Prostate gland (tissue), 2 donors: ENCODE data around the gene MAPK8IP3. TPM values are rescaled to one million over a fixed set of nuclear protein-coding genes. Genes with fewer than 3 reads are reported as not detected.

Experiments used
- DNase-seq: peaks from one replicate; pipeline ENCODE4 v3.0.0-alpha.2; 2019; ENCODE audit warnings: low spot score
- H3K27ac ChIP-seq, 2 donors: fragments of 200-600 bp; sonication (generic); 2 replicates each; pipeline ENCODE4 v1.5.1; 2017 to 2019
- H3K27me3 ChIP-seq: fragments of 200-600 bp; sonication (generic); replicated peaks from 2 replicates; pipeline ENCODE4 v1.5.1; 2019; ENCODE audit not compliant: insufficient read depth
- H3K36me3 ChIP-seq, 2 donors: fragments of 200-600 bp; sonication (generic); 1 replicate in 1 of 2; 2 replicates in 1 of 2; pipeline versions ENCODE4 v1.5.1 to v1.8.1; 2017 to 2019
- H3K4me1 ChIP-seq: fragments of 200-600 bp; sonication (generic); replicated peaks from 2 replicates; pipeline ENCODE4 v1.5.1; 2019
- H3K4me3 ChIP-seq, 2 donors: fragments of 200-600 bp; sonication (generic); 2 replicates each; pipeline ENCODE4 v1.5.1; 2017 to 2019
- H3K9me3 ChIP-seq: fragments of 200-600 bp; sonication (generic); 2 replicates; pipeline ENCODE4 v1.5.1; 2017
- POLR2A ChIP-seq: fragments of 450-650 bp; IDR thresholded peaks from one replicate; pipeline ENCODE4 v1.6.1; 2016; ENCODE audit warnings: antibody characterized with exemption, mild to moderate bottlenecking
- POLR2AphosphoS5 ChIP-seq: sonication (generic); formaldehyde crosslinking; IDR thresholded peaks from one replicate; pipeline ENCODE4 v1.6.1; 2017; ENCODE audit warnings: antibody characterized with exemption
- WGBS: methylation state at CpG from one replicate; pipeline ENCODE4 v1.1.5; 2018; 5-methylcytosine and 5-hydroxymethylcytosine counted together
- intact Hi-C: fragments of 100-400 bp; cut with DNase I; formaldehyde crosslinking; loops from one replicate; pipeline ENCODE4 v1.14.2; 2022
- total RNA-seq, 2 donors: library from RNA; depleted of rRNA; stranded (reverse); fragments of >200 nt; gene quantifications; one replicate each; pipeline ENCODE4 v1.1.0, GENCODE V29; 2016
- TF ChIP-seq, protein P1 (sequence below), 4 experiments: fragments of 200-600 bp in 2 of 4; fragments of 450-650 bp in 2 of 4; sonication (generic) in 2 of 4; IDR thresholded peaks; 1 replicate in 3 of 4; 2 replicates in 1 of 4; pipeline ENCODE4 v1.5.1; 2016 to 2019; ENCODE audit warnings: antibody characterized with exemption in 4 of 4, mild to moderate bottlenecking in 2 of 4, moderate library complexity in 2 of 4

Gene MAPK8IP3
- total RNA-seq, 2 donors from 2014 or later: 56.0 to 157 TPM

DNA sequence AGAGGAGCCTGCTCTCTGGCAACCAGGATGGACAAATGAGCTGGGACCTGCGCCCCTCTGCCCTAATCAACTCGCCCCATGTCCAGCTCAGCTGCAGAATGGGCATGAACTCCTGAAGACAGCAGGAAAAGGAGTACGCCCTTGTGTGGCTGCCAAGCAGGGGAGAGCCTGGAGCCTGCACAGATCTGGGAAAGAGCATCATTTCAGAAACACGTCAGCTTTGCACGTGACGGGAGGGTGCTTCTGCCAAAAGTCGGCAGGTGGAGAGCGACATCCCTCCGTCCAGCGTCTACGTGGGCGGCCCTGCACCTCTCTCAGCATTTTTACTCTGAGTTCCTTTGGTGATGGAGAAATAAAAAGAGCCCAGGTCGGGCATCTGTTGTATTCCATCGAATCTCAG is 46.9 kb downstream of the MAPK8IP3 start:
- no peaks in the 10 kb centered on the region for H3K4me1 ChIP-seq
- H3K27ac ChIP-seq: no peak overlapping the region
- DNase-seq: no peak
- intact Hi-C loops: no loop called here
- TF ChIP-seq, protein P1, sequence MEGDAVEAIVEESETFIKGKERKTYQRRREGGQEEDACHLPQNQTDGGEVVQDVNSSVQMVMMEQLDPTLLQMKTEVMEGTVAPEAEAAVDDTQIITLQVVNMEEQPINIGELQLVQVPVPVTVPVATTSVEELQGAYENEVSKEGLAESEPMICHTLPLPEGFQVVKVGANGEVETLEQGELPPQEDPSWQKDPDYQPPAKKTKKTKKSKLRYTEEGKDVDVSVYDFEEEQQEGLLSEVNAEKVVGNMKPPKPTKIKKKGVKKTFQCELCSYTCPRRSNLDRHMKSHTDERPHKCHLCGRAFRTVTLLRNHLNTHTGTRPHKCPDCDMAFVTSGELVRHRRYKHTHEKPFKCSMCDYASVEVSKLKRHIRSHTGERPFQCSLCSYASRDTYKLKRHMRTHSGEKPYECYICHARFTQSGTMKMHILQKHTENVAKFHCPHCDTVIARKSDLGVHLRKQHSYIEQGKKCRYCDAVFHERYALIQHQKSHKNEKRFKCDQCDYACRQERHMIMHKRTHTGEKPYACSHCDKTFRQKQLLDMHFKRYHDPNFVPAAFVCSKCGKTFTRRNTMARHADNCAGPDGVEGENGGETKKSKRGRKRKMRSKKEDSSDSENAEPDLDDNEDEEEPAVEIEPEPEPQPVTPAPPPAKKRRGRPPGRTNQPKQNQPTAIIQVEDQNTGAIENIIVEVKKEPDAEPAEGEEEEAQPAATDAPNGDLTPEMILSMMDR (IDR thresholded peaks at IDR 0.05): no peak
- TF ChIP-seq POLR2A: no peak
- no peak for TF ChIP-seq POLR2AphosphoS5
- WGBS: 95% methylated on average over 14 of the region's 14 CpGs
- H3K4me3 ChIP-seq: no peak overlapping the region
- H3K36me3 ChIP-seq: peaks cover 7 to 10% of the 10 kb centered on the region in 2 donors
- no peaks in the 10 kb centered on the region for H3K27me3 ChIP-seq
- no peaks in the 10 kb centered on the region for H3K9me3 ChIP-seq

DNA sequence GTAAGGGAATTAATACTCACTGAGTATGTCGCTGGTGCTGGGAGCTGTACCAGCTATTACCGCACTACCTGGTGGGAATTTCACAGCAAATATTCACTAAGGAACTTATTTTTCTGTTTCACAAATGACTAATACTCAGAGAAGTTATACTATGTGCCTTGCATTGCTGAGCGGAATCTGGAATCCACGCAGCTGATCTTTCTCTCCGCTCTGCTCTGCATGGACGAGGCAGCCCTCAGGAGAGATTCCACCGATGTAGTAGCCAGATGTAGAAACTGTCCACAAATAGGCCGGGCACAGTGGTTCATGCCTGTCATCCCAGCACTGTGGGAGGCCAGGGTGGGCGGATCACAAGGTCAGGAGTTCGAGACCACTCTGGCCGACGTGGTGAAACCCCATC is 48.2 kb downstream of the MAPK8IP3 start:
- TF ChIP-seq, protein P1 (IDR thresholded peaks at IDR 0.05): no peak
- TF ChIP-seq POLR2A: no peak
- Histone ChIP-seq H3K4me1 (no peaks in the 10 kb centered on the region), H3K9me3 (no peaks in the 10 kb centered on the region), H3K4me3 (no peak overlapping the region), H3K27me3 (no peaks in the 10 kb centered on the region), H3K27ac (no peak overlapping the region), H3K36me3 (peaks cover 4 to 5% of the 10 kb centered on the region in 2 donors)
- WGBS: 95% methylated on average over 12 of the region's 12 CpGs
- intact Hi-C loops: no loop called here
- DNase-seq: no peak

DNA sequence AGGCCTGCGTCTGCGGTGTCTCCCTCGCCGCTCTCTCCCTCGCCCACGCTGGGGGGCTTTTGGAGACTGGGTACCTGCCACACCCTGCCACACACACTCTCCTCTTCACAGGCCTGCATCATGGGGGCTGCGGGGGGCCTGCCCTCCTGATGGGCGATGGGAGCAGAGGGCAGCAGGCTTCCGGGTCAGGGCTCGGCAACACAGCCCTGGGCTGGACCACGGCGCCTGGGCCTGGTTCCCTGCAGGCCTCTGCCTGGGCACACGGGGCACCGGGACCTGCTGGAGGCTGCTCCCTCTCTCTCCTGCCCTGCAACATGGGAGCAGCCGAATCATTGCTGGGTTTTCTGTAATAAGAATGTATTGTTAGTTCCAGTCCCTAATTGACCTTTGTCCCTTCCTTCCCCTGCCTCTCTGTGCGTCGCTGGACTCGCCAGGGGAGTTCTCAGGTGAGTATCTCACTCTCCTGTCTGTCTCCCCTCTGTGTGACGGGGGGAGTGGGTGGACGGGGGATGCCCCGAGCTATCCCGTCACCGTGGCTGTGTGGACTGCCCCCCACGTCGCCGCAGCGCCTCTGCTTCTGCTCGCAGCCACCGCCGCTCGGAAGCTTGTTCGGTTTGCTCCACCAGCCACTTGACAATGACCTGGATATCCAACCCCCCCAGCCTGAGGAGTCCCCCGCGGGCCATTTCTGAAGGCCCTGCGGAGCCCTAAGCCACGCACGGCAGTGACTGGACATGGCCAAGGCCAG is 51.9 kb downstream of the MAPK8IP3 start:
- 89% methylated on average over 37 of the region's 37 CpGs for WGBS
- H3K36me3 ChIP-seq: peaks cover 7 to 18% of the 10 kb centered on the region in 2 donors

DNA sequence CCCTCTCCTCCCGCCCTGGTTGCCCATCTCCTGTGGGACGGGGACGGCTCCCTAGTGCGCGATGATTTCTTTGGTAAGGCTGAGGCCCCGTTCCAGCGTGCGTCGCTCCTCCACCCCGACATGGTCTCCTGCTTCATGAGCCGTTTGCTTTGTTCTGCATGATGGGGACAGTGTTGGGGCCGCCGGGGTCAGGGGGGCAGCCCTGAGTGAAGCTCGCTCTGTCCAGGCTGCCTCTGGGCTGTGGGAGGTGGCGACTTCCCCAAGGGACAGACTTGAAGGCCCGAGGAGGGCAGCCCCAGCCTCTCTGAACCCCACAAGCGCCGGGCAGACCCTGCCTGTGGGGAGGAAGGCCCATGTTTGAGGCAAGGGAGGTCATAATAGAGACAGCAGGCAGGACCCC is 52.9 kb downstream of the MAPK8IP3 start:
- H3K36me3 ChIP-seq: peaks cover 7 to 23% of the 10 kb centered on the region in 2 donors
- intact Hi-C loops: no loop called here
- no peak overlapping the region for H3K4me3 ChIP-seq
- H3K4me1 ChIP-seq: no peaks in the 10 kb centered on the region
- WGBS: 94% methylated on average over 16 of the region's 18 CpGs
- TF ChIP-seq POLR2A (no peak), POLR2AphosphoS5 (no peak)
- TF ChIP-seq, protein P1 (IDR thresholded peaks at IDR 0.05): no peak
- H3K9me3 ChIP-seq: no peaks in the 10 kb centered on the region
- H3K27me3 ChIP-seq: no peaks in the 10 kb centered on the region
- no peak overlapping the region for H3K27ac ChIP-seq
- DNase-seq: no peak

More for the DNA sequence above, 51.9 kb downstream of the MAPK8IP3 start:
- Histone ChIP-seq H3K27me3 (no peaks in the 10 kb centered on the region), H3K4me1 (no peaks in the 10 kb centered on the region), H3K4me3 (no peak overlapping the region), H3K9me3 (no peaks in the 10 kb centered on the region), H3K27ac (no peak overlapping the region)
- intact Hi-C loops: no loop called here
- no peak for TF ChIP-seq POLR2A
- TF ChIP-seq POLR2AphosphoS5: no peak
- TF ChIP-seq, protein P1 (IDR thresholded peaks at IDR 0.05): no peak
- no peak for DNase-seq

DNA sequence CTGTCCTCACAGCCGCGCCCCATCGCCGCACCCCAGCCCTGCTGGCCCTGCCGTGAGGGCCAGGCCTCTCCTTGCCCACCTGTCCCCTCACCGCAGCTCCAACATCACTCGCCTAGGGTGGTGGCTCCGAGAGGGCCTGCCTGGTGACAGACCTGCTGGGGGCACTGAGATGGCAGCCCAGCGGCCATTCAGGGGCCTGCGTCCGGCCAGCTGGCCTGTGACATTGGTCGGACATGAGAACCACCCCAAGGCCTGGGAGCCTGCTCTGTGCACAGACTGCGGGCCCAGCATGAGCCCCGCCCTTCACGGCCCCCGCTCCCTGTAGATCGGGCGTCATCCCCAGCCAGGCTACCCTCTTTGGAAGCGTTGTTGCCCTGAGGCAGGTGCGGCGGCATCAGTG is 53.5 kb downstream of the MAPK8IP3 start:
- Histone ChIP-seq H3K27ac (no peak overlapping the region), H3K9me3 (no peaks in the 10 kb centered on the region), H3K4me3 (no peak overlapping the region), H3K36me3 (peaks cover 7 to 23% of the 10 kb centered on the region in 2 donors), H3K4me1 (no peaks in the 10 kb centered on the region), H3K27me3 (no peaks in the 10 kb centered on the region)
- intact Hi-C loops: no loop called here
- DNase-seq: no peak
- 94% methylated on average over 21 of the region's 21 CpGs for WGBS
- TF ChIP-seq POLR2AphosphoS5 (no peak), POLR2A (no peak)
- TF ChIP-seq, protein P1 (IDR thresholded peaks at IDR 0.05): no peak
